Measurements from ENCODE around the gene TPCN2. TPM values are rescaled to one million over a fixed set of nuclear protein-coding genes. Genes with fewer than 3 reads are reported as not detected.

TPCN2 gene
- total RNA-seq, 1 experiment from 2014 or later: 15.2 TPM

DNA sequence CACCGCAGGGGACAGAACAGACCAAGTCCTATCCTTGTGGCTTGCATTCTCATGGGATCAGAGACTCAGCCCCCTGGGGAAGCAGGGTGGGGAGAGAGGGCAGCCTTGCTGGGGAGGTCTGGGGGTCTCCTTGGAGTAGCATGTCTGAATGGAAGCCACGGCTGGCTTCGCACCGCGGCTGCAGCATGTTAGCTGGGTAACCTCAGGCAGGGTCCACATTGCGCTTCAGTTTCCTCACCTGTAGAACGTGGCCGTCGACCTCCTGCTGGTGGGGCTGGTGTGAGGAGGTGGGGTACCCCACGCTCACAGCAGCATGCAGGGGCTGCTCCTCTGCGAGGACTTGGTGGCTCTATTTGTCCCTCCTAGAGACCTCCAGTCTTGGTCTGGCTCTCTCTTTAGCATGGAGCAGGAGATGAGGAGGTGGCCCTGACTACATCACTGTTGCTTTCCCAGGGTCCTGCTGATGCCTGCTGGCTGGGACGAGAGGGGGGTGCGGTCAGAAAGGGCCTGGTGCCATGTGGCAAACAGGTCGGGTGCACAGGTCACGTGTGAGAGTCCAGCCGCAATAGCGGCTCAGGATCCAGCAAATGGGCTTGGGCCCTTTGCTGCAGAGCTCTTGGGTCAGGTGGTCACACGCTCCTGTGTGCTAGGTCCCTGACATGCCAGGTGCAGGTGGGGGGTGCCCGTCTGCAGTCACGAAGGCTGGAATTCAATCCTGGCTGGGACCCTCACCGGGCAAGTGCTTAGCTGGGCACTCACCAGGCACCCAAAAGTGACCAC lies 71.6 kb downstream of the TPCN2 start:
- Histone ChIP-seq H3K4me3 (replicated peaks in 1 of 2; ENCODE audit: low read depth in 1 of 2, low read length in 2 of 2) (no peak overlapping the region), H3K9ac (ENCODE audit: low read length) (no peak overlapping the region), H4K20me1 (ENCODE audit: insufficient read depth) (no peaks in the 10 kb centered on the region), H2AFZ (ENCODE audit: low read depth, low read length, poor library complexity, severe bottlenecking) (no peak overlapping the region), H3K4me1 (ENCODE audit: control insufficient read depth in 1 of 2, insufficient read depth in 2 of 2, low read length in 2 of 2) (peaks cover 50 to 76% of the 10 kb centered on the region in 2 experiments), H3K27me3 (ENCODE audit: insufficient read depth, low read length) (no peaks in the 10 kb centered on the region), H3K36me3 (ENCODE audit: control insufficient read depth in 1 of 2, insufficient read depth in 2 of 2, low read length in 2 of 2) (no peaks in the 10 kb centered on the region), H3K9me2 (ENCODE audit: insufficient read depth) (no peaks in the 10 kb centered on the region), H3K79me2 (ENCODE audit: insufficient read depth, low read length) (no peaks in the 10 kb centered on the region), H3K4me2 (ENCODE audit: low read length) (0 out of 2 replicates have a peak overlapping the region, but pooled peaks have one; percentile 39), H3K27ac (ENCODE audit: low read depth, low read length) (no peak overlapping the region), H3K9me3 (ENCODE audit: control insufficient read depth in 1 of 2, insufficient read depth in 1 of 2, low read depth in 1 of 2, low read length in 2 of 2) (no peaks in the 10 kb centered on the region; a peak in 1 of 4 replicates)
- ATAC-seq (no peak), DNase-seq (ENCODE audit: low read depth, low spot score) (no peak)
- no peak for TF ChIP-seq RAD21 (IDR thresholded peaks at IDR 0.05; ENCODE audit: low read depth)
- TF ChIP-seq ELF1 (IDR thresholded peaks at IDR 0.05; ENCODE audit: borderline replicate concordance, low read depth): no peak
- TF ChIP-seq, protein P1, sequence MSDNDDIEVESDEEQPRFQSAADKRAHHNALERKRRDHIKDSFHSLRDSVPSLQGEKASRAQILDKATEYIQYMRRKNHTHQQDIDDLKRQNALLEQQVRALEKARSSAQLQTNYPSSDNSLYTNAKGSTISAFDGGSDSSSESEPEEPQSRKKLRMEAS (IDR thresholded peaks at IDR 0.05): no peak
- TF ChIP-seq JUND (IDR thresholded peaks at IDR 0.05): no peak
- TF ChIP-seq YY1 (IDR thresholded peaks at IDR 0.05; ENCODE audit: extremely low read depth, insufficient replicate concordance, low read depth, low read length): no peak
- TF ChIP-seq, protein P2, sequence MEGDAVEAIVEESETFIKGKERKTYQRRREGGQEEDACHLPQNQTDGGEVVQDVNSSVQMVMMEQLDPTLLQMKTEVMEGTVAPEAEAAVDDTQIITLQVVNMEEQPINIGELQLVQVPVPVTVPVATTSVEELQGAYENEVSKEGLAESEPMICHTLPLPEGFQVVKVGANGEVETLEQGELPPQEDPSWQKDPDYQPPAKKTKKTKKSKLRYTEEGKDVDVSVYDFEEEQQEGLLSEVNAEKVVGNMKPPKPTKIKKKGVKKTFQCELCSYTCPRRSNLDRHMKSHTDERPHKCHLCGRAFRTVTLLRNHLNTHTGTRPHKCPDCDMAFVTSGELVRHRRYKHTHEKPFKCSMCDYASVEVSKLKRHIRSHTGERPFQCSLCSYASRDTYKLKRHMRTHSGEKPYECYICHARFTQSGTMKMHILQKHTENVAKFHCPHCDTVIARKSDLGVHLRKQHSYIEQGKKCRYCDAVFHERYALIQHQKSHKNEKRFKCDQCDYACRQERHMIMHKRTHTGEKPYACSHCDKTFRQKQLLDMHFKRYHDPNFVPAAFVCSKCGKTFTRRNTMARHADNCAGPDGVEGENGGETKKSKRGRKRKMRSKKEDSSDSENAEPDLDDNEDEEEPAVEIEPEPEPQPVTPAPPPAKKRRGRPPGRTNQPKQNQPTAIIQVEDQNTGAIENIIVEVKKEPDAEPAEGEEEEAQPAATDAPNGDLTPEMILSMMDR (IDR thresholded peaks at IDR 0.05 in 2 of 3, conservative IDR thresholded peaks at IDR 0.05 in 1 of 3; ENCODE audit: borderline replicate concordance in 1 of 3, insufficient read depth in 1 of 3, low read depth in 2 of 3, low read length in 2 of 3): no peak
- TF ChIP-seq, protein P3, sequence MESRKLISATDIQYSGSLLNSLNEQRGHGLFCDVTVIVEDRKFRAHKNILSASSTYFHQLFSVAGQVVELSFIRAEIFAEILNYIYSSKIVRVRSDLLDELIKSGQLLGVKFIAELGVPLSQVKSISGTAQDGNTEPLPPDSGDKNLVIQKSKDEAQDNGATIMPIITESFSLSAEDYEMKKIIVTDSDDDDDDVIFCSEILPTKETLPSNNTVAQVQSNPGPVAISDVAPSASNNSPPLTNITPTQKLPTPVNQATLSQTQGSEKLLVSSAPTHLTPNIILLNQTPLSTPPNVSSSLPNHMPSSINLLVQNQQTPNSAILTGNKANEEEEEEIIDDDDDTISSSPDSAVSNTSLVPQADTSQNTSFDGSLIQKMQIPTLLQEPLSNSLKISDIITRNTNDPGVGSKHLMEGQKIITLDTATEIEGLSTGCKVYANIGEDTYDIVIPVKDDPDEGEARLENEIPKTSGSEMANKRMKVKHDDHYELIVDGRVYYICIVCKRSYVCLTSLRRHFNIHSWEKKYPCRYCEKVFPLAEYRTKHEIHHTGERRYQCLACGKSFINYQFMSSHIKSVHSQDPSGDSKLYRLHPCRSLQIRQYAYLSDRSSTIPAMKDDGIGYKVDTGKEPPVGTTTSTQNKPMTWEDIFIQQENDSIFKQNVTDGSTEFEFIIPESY (IDR thresholded peaks at IDR 0.05; ENCODE audit: extremely low read depth, insufficient replicate concordance, low read length): no peak
- no peak for TF ChIP-seq EZH2phosphoT487 (IDR thresholded peaks at IDR 0.05; ENCODE audit: borderline replicate concordance)
- TF ChIP-seq, protein P4, sequence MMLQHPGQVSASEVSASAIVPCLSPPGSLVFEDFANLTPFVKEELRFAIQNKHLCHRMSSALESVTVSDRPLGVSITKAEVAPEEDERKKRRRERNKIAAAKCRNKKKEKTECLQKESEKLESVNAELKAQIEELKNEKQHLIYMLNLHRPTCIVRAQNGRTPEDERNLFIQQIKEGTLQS (IDR thresholded peaks at IDR 0.05): no peak
- no peak for TF ChIP-seq SRF (IDR thresholded peaks at IDR 0.05; ENCODE audit: low read depth)
- no peak for TF ChIP-seq EGR1 (IDR thresholded peaks at IDR 0.05; ENCODE audit: low read depth)
- TF ChIP-seq POLR2AphosphoS5 (IDR thresholded peaks at IDR 0.05; ENCODE audit: low read depth, low read length): no peak
- no peak for TF ChIP-seq ZFX (IDR thresholded peaks at IDR 0.05)
- TF ChIP-seq POLR2A (IDR thresholded peaks at IDR 0.05; ENCODE audit: borderline replicate concordance, extremely low read depth, insufficient read depth, insufficient read length): no peak
- no peak for TF ChIP-seq ZNF274 (IDR thresholded peaks at IDR 0.05; ENCODE audit: low read depth, low read length)
- TF ChIP-seq TCF7L2 (IDR thresholded peaks at IDR 0.05; ENCODE audit: borderline replicate concordance, extremely low read depth, insufficient read depth, insufficient read length): no peak
- no peak for TF ChIP-seq EZH2 (IDR thresholded peaks at IDR 0.05)
- BruUV-seq (replicated peaks): no TSS peak
- ChIA-PET CTCF (interaction anchor here (1.5 to 1.9 kb wide), 2 partner anchors 11 to 19 kb away, joined by 3 to 11 read pairs; no protein-coding TSS in a partner anchor), POLR2A (interaction anchor here (1.4 kb wide), 1 partner anchor 173 kb away, joined by 3 read pairs; the partner anchor contains the start of gene MYEOV), RAD21 (ENCODE audit: low non-redundant PET in 1 of 2, low total read pairs in 2 of 2, uncharacterized antibody in 2 of 2, unreplicated experiment in 2 of 2) (no interaction called here)
- intact Hi-C loops (cut with micrococcal nuclease): no loop called here
